CD8-positive, alpha-beta memory T cell (primary cell): ENCODE results near the gene BNC2. TPM values are rescaled to one million over a fixed set of nuclear protein-coding genes. Genes with fewer than 3 reads are reported as not detected.
A peak's percentile ranks its signal among the peaks of the same experiment; 100 is the strongest.

ENCODE experiments used
- CTCF ChIA-PET: fragments of 350-600 bp; sonication (Branson Sonifier 250); formaldehyde crosslinking; loops from one replicate; lab custom pipeline; 2021; ENCODE audit warnings: antibody characterized with exemption; lab: Charles Lee
- POLR2A ChIA-PET: fragments of 350-600 bp; sonication (Branson Sonifier 250); formaldehyde crosslinking; loops from one replicate; lab custom pipeline; 2021; ENCODE audit warnings: antibody characterized with exemption; lab: Charles Lee
- DNase-seq, 5 donors: peaks; one replicate each; pipeline versions ENCODE4 v3.0.0 to v3.0.0-alpha.2; 2020 to 2022; ENCODE audit warnings: mixed read lengths in 1 of 5
- H3K27ac ChIP-seq: one replicate; pipeline ENCODE4 v1.7.0; 2013; ENCODE audit warnings: low read depth, mild to moderate bottlenecking, low read length, moderate library complexity
- H3K27me3 ChIP-seq: 2 replicates; pipeline ENCODE4 v1.7.0; 2013; ENCODE audit warnings: low read length, mild to moderate bottlenecking; ENCODE audit not compliant: insufficient read depth, poor library complexity, severe bottlenecking
- H3K36me3 ChIP-seq: 2 replicates; pipeline ENCODE4 v1.7.0; 2013; ENCODE audit warnings: mild to moderate bottlenecking, low read length, moderate library complexity; ENCODE audit not compliant: insufficient read depth
- H3K4me1 ChIP-seq: 2 replicates; pipeline ENCODE4 v1.7.0; 2013; ENCODE audit warnings: mild to moderate bottlenecking, low read length, moderate library complexity; ENCODE audit not compliant: insufficient read depth
- H3K4me3 ChIP-seq: 2 replicates; pipeline ENCODE4 v1.7.0; 2013; ENCODE audit warnings: mild to moderate bottlenecking, low read length
- H3K9me3 ChIP-seq: 2 replicates; pipeline ENCODE4 v1.7.0; 2013; ENCODE audit warnings: mild to moderate bottlenecking, low read length
- H3K27ac Mint-ChIP-seq, 8 donors: one replicate each; pipeline ENCODE4 v1.8.0; 2020 to 2021; ENCODE audit warnings: mixed read lengths in 8 of 8, mild to moderate bottlenecking in 6 of 8, inconsistent platforms in 3 of 8, moderate library complexity in 3 of 8
- H3K27me3 Mint-ChIP-seq, 2 donors: one replicate each; pipeline ENCODE4 v1.8.0; 2020 to 2021; ENCODE audit warnings: mixed read lengths in 2 of 2, mild to moderate bottlenecking in 1 of 2, moderate library complexity in 1 of 2
- H3K36me3 Mint-ChIP-seq, 3 donors: one replicate each; pipeline ENCODE4 v1.8.0; 2020 to 2021; ENCODE audit warnings: mixed read lengths in 3 of 3, inconsistent platforms in 1 of 3, mild to moderate bottlenecking in 1 of 3
- H3K4me1 Mint-ChIP-seq, 3 donors: one replicate each; pipeline ENCODE4 v1.8.0; 2020 to 2021; ENCODE audit warnings: mixed read lengths in 3 of 3, inconsistent platforms in 1 of 3, mild to moderate bottlenecking in 1 of 3
- H3K4me3 Mint-ChIP-seq, 7 donors: one replicate each; pipeline ENCODE4 v1.8.0; 2020 to 2021; ENCODE audit warnings: mixed read lengths in 7 of 7, mild to moderate bottlenecking in 6 of 7, moderate library complexity in 4 of 7, inconsistent platforms in 2 of 7
- H3K9me3 Mint-ChIP-seq, 5 donors: one replicate each; pipeline ENCODE4 v1.8.0; 2020 to 2022; ENCODE audit warnings: mixed read lengths in 5 of 5, mild to moderate bottlenecking in 3 of 5, moderate library complexity in 2 of 5, inconsistent platforms in 1 of 5
- polyA plus RNA-seq: library from polyadenylated mRNA; unstranded; fragments of 300-500 nt; fragmentation: Illumina TruSeq; gene quantifications from one replicate; pipeline ENCODE4 v1.2.3, GENCODE V29; 2021
- total RNA-seq, 2 experiments: library from RNA; stranded (reverse); gene quantifications; one replicate each; pipeline ENCODE4 v1.2.3, GENCODE V29; 2021

The BNC2 gene
- total and polyA plus RNA-seq, 3 experiments from 2014 or later: 0.18 TPM; not detected in 2

DNA sequence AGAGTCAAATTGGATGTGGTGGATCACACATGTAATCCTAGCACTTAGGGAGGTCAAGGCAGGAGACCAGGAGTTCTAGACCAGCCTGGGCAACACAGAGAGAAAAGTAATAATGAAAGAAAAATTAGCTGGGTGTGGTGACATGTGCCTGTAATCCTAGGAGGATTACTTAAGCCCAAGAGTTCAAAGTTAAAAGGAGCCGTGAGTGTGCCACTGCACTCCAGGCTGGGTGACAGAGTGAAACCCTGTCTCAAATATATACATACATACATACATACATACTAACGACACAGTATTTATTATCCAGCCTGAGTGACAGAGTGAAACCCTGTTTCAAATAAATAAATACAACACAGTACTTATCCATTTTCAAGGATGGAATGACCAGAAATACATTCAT lies 180.3 kb downstream of the BNC2 start:
- H3K27ac ChIP-seq: no peak overlapping the region
- no peaks in the 10 kb centered on the region for H3K4me1 ChIP-seq
- no peak overlapping the region for H3K4me3 ChIP-seq
- H3K4me1 Mint-ChIP-seq: no peaks in the 10 kb centered on the region
- H3K9me3 ChIP-seq: no peaks in the 10 kb centered on the region
- no peak for DNase-seq
- H3K9me3 Mint-ChIP-seq: peaks cover 6 to 24% (median 12%) of the 10 kb centered on the region in 5 donors
- POLR2A ChIA-PET: no interaction called here
- no peak overlapping the region for H3K27ac Mint-ChIP-seq
- H3K27me3 Mint-ChIP-seq: no peaks in the 10 kb centered on the region
- no peaks in the 10 kb centered on the region for H3K36me3 Mint-ChIP-seq
- CTCF ChIA-PET: no interaction called here
- no peaks in the 10 kb centered on the region for H3K36me3 ChIP-seq
- H3K4me3 Mint-ChIP-seq: no peak overlapping the region
- no peaks in the 10 kb centered on the region for H3K27me3 ChIP-seq

DNA sequence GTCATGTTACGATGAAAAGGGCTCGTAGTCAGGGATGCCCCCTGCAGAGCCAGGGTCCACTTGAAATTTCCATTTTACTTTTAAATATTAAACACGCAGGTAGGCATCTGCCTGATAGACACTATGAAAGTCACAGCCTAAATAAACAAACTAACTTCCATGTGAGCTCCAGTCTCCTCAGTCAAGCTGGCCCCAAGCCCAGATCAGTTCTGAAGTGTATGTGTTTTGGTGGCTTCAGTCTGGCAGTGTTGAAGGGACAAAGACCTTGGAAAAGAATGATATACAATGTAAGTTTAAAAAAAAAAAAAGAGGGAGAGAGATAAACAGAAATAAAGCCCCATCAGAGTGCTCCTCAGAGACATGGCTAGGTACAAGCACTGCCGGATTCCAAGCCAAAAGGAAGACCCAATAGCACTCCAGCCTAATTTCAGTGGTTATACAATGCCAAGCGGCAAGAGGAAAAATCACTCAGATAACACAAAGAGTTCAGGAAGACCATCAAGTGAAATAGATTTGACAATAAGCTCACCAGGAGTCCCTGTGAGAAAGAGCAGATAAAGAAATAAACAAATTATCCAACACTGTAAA lies 181.0 kb downstream of the BNC2 start:
- CTCF ChIA-PET: no interaction called here
- Mint-ChIP-seq H3K4me3 (no peak overlapping the region), H3K4me1 (no peaks in the 10 kb centered on the region), H3K27ac (no peak overlapping the region), H3K36me3 (no peaks in the 10 kb centered on the region), H3K27me3 (no peaks in the 10 kb centered on the region), H3K9me3 (peaks cover 6 to 24% (median 12%) of the 10 kb centered on the region in 5 donors)
- POLR2A ChIA-PET: no interaction called here
- no peak overlapping the region for H3K27ac ChIP-seq
- H3K36me3 ChIP-seq: no peaks in the 10 kb centered on the region
- H3K27me3 ChIP-seq: no peaks in the 10 kb centered on the region
- H3K4me3 ChIP-seq: no peak overlapping the region
- H3K4me1 ChIP-seq: no peaks in the 10 kb centered on the region
- no peaks in the 10 kb centered on the region for H3K9me3 ChIP-seq
- DNase-seq: no peak

DNA sequence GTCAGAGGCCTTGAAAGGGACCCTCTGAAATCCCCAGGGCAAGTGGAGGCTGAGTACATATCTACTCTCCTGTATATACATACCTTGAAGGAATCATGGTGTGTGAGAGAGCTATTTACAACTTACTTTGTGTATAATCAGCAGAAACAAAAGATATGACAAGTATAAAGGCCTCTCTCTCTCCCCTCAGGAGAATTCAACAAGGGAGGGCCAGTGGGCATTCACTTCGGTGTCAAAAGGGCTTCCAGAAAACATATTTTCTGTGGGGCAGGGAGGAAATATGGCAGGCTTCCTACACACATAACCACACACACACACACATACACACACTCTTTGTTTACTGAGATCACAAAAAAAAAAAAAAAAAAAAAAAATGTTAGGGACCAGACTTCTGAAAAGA lies 181.7 kb downstream of the BNC2 start:
- Histone ChIP-seq H3K27ac (no peak overlapping the region), H3K27me3 (no peaks in the 10 kb centered on the region), H3K4me1 (no peaks in the 10 kb centered on the region), H3K36me3 (no peaks in the 10 kb centered on the region), H3K9me3 (no peaks in the 10 kb centered on the region), H3K4me3 (no peak overlapping the region)
- POLR2A ChIA-PET: no interaction called here
- H3K4me1 Mint-ChIP-seq: no peaks in the 10 kb centered on the region
- H3K4me3 Mint-ChIP-seq: no peak overlapping the region
- H3K36me3 Mint-ChIP-seq: no peaks in the 10 kb centered on the region
- CTCF ChIA-PET: no interaction called here
- H3K9me3 Mint-ChIP-seq: peaks cover 6 to 27% (median 12%) of the 10 kb centered on the region in 5 donors
- no peak overlapping the region for H3K27ac Mint-ChIP-seq
- no peak for DNase-seq
- no peaks in the 10 kb centered on the region for H3K27me3 Mint-ChIP-seq

DNA sequence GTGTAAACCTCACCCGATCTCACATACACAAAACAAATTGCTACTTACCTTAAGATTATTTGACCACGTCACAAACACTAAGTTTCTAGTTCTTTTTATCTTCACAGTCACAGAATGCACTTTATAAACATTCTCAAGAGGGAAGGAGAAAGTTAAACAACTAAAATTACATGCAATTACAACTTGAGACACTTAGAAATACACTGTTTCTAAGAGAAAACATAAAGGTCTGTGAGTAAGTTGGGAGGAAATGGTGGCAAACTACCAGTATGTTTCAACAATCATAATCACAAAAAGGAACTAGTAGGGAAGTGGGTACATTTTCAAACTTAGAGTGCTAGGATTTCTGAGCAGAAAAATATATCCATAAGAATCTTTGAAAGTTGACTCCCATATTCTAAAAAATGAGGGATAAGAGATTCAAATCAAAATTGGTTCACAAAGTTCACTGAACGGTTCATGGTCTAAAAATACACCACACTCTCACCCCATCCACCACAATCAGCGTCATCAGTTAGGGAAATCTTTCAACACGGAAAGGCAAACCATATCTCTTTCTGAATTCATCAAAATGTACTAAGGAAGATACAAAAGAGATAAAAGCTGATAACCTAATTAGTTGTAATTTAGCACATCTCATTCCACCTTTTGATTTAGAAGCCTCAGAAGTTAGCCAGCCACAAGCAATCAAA lies 182.6 kb downstream of the BNC2 start:
- Histone ChIP-seq H3K27me3 (no peaks in the 10 kb centered on the region), H3K4me3 (no peak overlapping the region), H3K36me3 (no peaks in the 10 kb centered on the region), H3K4me1 (no peaks in the 10 kb centered on the region), H3K27ac (no peak overlapping the region), H3K9me3 (no peaks in the 10 kb centered on the region)
- H3K4me3 Mint-ChIP-seq: no peak overlapping the region
- H3K27me3 Mint-ChIP-seq: no peaks in the 10 kb centered on the region
- no peak for DNase-seq
- ChIA-PET CTCF (no interaction called here), POLR2A (no interaction called here)
- H3K4me1 Mint-ChIP-seq: no peaks in the 10 kb centered on the region
- H3K27ac Mint-ChIP-seq: no peak overlapping the region
- no peaks in the 10 kb centered on the region for H3K36me3 Mint-ChIP-seq
- peaks cover 4 to 27% (median 11%) of the 10 kb centered on the region in 5 donors for H3K9me3 Mint-ChIP-seq

DNA sequence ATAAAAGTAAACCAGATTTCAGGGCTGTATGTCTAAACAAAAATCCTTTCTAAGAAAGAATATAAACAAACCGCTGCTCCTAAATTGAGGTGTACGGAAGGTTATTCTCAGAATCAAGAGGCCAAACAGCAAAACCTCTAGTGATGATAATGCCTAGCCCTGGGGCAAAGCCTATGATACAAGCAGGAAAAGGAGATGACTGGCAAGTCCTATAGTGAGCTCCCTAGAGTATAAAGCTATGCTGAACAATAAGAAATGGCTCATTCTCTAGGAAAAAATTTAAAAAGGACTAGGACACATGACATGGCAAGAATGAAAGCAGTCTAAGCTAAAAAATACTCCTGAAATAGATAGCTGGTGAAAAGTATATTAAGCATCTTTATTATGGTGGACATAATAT lies 187.1 kb downstream of the BNC2 start:
- ChIA-PET CTCF (no interaction called here), POLR2A (no interaction called here)
- Histone ChIP-seq H3K4me3 (no peak overlapping the region), H3K36me3 (no peaks in the 10 kb centered on the region), H3K27ac (no peak overlapping the region), H3K27me3 (no peaks in the 10 kb centered on the region), H3K9me3 (no peaks in the 10 kb centered on the region), H3K4me1 (no peaks in the 10 kb centered on the region)
- Mint-ChIP-seq H3K4me1 (no peaks in the 10 kb centered on the region), H3K4me3 (no peak overlapping the region), H3K27me3 (no peaks in the 10 kb centered on the region), H3K36me3 (no peaks in the 10 kb centered on the region), H3K27ac (no peak overlapping the region), H3K9me3 (peaks cover 2 to 19% (median 6%) of the 10 kb centered on the region in 5 donors)
- DNase-seq: no peak

DNA sequence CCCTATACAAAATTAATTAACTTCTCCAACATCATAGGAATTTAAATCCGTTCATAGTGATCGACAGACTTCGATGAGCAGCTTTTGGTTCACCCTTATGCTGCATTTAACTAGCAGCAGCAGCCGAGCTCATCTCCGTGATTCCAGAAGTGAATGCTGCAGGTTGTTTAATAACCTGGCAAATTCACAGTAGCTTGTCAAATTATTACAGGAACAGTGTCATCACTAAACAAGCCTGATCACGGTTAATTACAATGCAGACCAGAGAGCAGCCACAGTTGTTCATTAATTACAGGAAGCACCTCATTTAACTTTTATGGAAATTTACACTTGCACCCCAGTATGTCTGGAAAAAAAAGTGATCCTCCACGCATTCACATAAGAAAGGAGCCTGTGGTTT lies 188.2 kb downstream of the BNC2 start:
- CTCF ChIA-PET: no interaction called here
- H3K27ac ChIP-seq: no peak overlapping the region
- no peaks in the 10 kb centered on the region for H3K4me1 Mint-ChIP-seq

DNA sequence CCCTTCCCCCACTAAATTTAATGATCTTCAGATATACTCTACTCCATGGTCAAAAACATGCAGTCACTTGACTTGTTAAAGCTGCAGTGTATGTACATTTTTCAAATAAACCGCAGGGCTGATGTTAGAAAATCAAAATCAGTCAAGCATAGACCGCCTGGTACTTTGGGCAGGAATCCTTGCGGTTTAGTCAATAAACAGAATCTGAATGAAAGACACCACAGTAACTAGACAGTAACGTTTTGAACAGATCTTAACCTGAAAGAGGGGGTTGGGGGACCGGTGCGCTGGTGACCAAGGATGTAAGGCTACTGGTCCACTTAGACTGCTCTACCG lies 188.8 kb downstream of the BNC2 start:
- no peaks in the 10 kb centered on the region for H3K36me3 ChIP-seq
- no peak for DNase-seq
- Mint-ChIP-seq H3K9me3 (peaks cover 0 to 17% (median 3%) of the 10 kb centered on the region in 5 donors), H3K4me1 (no peaks in the 10 kb centered on the region), H3K27ac (peak overlapping the region in 1 of 8 donors; percentile 32), H3K36me3 (no peaks in the 10 kb centered on the region), H3K27me3 (no peaks in the 10 kb centered on the region), H3K4me3 (no peak overlapping the region)
- H3K4me3 ChIP-seq: no peak overlapping the region
- ChIA-PET POLR2A (no interaction called here), CTCF (no interaction called here)
- no peaks in the 10 kb centered on the region for H3K9me3 ChIP-seq
- no peaks in the 10 kb centered on the region for H3K27me3 ChIP-seq
- no peak overlapping the region for H3K27ac ChIP-seq
- no peaks in the 10 kb centered on the region for H3K4me1 ChIP-seq

More for the DNA sequence above, 188.2 kb downstream of the BNC2 start:
- POLR2A ChIA-PET: no interaction called here
- Mint-ChIP-seq H3K36me3 (no peaks in the 10 kb centered on the region), H3K4me3 (no peak overlapping the region), H3K27ac (no peak overlapping the region), H3K9me3 (peaks cover 2 to 17% (median 3%) of the 10 kb centered on the region in 5 donors), H3K27me3 (no peaks in the 10 kb centered on the region)
- Histone ChIP-seq H3K36me3 (no peaks in the 10 kb centered on the region), H3K4me1 (no peaks in the 10 kb centered on the region), H3K27me3 (no peaks in the 10 kb centered on the region), H3K9me3 (no peaks in the 10 kb centered on the region), H3K4me3 (no peak overlapping the region)
- no peak for DNase-seq

DNA sequence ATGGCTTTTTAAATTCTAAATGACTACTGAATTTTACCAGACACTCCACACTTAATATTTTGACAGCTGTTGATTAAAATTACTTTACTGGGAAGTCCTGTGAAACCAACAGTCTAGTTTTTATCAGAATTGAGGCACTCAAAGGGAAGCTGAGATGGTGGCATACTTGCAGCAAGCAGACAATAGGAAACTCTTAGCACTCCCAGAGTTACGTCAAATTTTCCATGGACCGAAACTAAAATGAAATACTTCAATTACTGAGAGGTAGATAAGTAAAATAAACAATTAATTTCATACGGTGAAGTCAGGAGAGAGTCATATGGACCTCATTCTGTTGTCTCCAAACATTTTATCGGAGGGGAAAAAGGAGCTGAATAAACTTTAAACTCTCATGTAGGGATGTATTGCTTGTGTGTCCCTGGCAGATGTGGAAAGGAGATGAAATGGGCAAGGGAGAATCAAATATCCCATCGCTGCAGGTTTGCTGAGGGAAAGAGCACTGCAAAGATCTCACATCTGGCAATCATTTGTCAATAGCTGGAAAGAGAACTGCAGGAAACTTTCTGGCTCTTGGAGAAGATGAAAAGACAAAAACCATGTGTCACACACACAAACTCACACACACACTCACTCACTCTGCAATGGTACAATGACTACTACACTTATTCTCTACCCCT lies 189.4 kb downstream of the BNC2 start:
- POLR2A ChIA-PET: no interaction called here
- Mint-ChIP-seq H3K9me3 (peaks cover 0 to 17% (median 5%) of the 10 kb centered on the region in 5 donors), H3K4me1 (no peaks in the 10 kb centered on the region), H3K27me3 (no peaks in the 10 kb centered on the region), H3K36me3 (no peaks in the 10 kb centered on the region), H3K27ac (no peak overlapping the region), H3K4me3 (no peak overlapping the region)
- no peak for DNase-seq
- H3K27ac ChIP-seq: no peak overlapping the region
- H3K36me3 ChIP-seq: no peaks in the 10 kb centered on the region
- H3K4me1 ChIP-seq: no peaks in the 10 kb centered on the region
- H3K27me3 ChIP-seq: no peaks in the 10 kb centered on the region
- no peaks in the 10 kb centered on the region for H3K9me3 ChIP-seq
- CTCF ChIA-PET: no interaction called here
- H3K4me3 ChIP-seq: no peak overlapping the region
